ENCODE data around the gene MPST. TPM values are rescaled to one million over a fixed set of nuclear protein-coding genes. Genes with fewer than 3 reads are reported as not detected.
A peak's percentile ranks its signal among the peaks of the same experiment; 100 is the strongest.

The MPST gene
- total RNA-seq, 1 donor from 2014 or later, result 113 TPM

DNA sequence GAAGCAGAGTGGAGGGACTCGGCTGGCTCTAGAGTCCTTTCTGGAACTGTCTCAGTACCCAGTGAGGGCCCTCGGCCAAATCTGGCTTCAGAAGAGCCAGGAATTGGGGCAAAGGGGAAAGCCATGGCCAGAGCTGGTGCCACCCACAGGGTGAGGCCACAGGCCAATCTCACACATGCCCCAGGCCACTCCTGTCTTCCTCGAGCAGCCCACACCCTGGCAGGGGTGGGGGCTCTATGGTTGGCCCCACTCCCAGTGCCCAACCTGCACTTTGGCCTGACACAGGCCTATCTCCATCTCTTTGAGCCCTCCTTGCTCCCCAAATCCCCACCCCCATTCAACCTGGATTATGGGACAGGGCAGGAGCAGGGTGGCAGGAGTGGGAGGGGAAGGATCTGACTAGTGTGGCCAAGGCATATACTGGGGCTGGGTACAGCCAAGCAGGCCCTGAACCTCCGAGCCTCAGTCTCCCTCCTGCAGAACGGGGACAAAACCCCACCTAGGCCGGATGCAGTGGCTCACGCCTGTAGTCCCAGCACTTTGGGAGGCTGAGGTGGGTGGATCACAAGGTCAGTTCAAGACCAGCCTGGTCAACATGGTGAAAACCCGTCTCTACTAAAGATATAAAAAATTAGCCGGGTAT lies 7.2 kb upstream of the MPST start:
- DNase-seq (ENCODE audit: low spot score in 2 of 2), result no peak
- Histone ChIP-seq H3K4me1 (peaks cover 0 to 8% of the 10 kb centered on the region in 2 donors), H3K4me3 (no peak overlapping the region), H3K36me3 (no peaks in the 10 kb centered on the region), H3K9me3 (no peaks in the 10 kb centered on the region), H3K27me3 (no peaks in the 10 kb centered on the region), H3K27ac (no peak overlapping the region)
- intact Hi-C loops (cut with DNase I), result no loop called here
- TF ChIP-seq, protein P1, sequence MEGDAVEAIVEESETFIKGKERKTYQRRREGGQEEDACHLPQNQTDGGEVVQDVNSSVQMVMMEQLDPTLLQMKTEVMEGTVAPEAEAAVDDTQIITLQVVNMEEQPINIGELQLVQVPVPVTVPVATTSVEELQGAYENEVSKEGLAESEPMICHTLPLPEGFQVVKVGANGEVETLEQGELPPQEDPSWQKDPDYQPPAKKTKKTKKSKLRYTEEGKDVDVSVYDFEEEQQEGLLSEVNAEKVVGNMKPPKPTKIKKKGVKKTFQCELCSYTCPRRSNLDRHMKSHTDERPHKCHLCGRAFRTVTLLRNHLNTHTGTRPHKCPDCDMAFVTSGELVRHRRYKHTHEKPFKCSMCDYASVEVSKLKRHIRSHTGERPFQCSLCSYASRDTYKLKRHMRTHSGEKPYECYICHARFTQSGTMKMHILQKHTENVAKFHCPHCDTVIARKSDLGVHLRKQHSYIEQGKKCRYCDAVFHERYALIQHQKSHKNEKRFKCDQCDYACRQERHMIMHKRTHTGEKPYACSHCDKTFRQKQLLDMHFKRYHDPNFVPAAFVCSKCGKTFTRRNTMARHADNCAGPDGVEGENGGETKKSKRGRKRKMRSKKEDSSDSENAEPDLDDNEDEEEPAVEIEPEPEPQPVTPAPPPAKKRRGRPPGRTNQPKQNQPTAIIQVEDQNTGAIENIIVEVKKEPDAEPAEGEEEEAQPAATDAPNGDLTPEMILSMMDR (IDR thresholded peaks at IDR 0.05), result no peak

DNA sequence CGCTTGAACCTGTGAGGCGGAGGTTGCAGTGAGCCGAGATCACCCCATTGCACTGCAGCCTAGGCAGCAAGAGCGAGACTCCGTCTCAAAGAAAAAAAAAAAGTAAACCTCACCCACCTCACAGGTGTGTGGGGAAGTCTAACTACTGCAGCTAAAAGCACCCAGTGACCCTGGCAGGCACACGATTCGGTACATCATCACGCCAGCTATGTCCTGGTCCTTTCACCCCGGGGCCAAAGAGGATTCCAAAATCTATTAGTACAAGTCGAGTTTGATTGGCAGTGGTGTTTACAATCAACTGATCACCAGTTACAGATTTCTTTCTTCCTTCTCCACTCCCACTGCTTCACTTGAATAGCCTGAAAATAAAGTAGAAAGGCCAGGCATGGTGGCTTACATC lies 6.6 kb upstream of the MPST start:
- Histone ChIP-seq H3K4me3 (no peak overlapping the region), H3K9me3 (no peaks in the 10 kb centered on the region), H3K27me3 (no peaks in the 10 kb centered on the region), H3K27ac (no peak overlapping the region), H3K4me1 (peaks cover 4 to 13% of the 10 kb centered on the region in 2 donors), H3K36me3 (no peaks in the 10 kb centered on the region)
- intact Hi-C loops (cut with DNase I), result no loop called here
- TF ChIP-seq, protein P1 (IDR thresholded peaks at IDR 0.05), result no peak
- DNase-seq (ENCODE audit: low spot score in 2 of 2), result no peak

DNA sequence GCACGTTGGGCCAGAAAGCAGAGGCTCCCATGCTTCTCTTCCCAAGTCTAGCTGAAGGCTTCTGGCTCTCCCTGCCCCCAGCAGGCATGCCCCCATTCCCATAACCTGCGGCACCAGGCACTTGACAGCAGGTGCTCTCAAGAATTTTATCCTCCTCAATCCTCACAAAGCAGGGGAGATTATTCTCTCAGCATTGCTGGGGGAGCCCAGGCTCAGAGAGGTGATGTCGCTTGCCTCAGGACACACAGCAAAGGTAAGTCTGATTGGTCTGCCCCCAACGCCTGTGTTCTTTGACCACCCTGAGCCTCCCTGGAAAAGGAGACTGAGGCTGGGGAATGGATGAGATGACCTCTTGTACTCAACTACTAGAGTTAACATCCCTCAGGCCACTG lies 5.1 kb upstream of the MPST start:
- no peak for DNase-seq (ENCODE audit: low spot score in 2 of 2)
- TF ChIP-seq, protein P1 (IDR thresholded peaks at IDR 0.05), result no peak
- Histone ChIP-seq H3K4me1 (peaks cover 4 to 20% of the 10 kb centered on the region in 2 donors), H3K27me3 (no peaks in the 10 kb centered on the region), H3K9me3 (no peaks in the 10 kb centered on the region), H3K36me3 (no peaks in the 10 kb centered on the region), H3K4me3 (no peak overlapping the region), H3K27ac (no peak overlapping the region)
- intact Hi-C loops (cut with DNase I), result no loop called here

DNA sequence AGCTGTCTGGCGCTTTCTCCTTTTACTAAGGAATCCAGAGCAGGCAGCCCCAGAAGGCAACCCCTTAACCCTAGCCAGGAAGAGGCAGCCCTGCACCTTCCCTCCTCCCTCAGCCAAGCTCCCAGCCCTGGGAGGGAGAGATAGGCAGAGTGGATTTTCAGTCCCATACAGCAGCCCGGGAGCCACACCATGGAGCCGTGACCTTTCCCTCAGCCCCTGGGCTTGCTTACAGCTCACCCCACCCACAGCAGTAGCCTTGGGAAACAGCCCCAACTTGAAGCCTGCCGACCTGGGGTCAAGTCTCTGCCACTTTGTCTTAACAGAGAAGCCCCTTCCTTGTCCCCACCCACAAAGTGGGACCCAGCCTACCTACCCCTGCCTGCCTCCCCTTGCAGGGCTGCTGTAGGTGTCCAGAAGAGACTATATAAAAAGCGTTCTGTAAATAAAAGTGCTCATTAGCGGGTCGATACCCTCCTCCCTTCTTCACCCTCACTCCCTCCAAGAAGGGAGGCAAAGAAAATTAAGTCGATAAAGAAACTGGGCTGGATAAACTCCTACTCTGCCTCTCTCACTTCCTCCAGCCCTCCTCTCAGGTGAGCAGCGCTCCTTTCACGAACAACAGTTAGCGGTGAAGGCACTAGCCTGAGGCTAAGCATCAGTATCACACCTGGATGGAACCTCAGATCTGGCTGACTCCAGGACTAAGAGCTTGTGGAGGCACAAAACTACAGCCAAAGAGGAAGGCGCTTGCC lies 4.5 kb upstream of the MPST start:
- Histone ChIP-seq H3K27ac (no peak overlapping the region), H3K4me1 (peaks cover 4 to 20% of the 10 kb centered on the region in 2 donors), H3K4me3 (no peak overlapping the region), H3K27me3 (no peaks in the 10 kb centered on the region), H3K9me3 (no peaks in the 10 kb centered on the region), H3K36me3 (no peaks in the 10 kb centered on the region)
- peak in 1 of 2 donors; percentile 44 for DNase-seq (ENCODE audit: low spot score in 2 of 2)
- TF ChIP-seq, protein P1 (IDR thresholded peaks at IDR 0.05), result no peak
- intact Hi-C loops (cut with DNase I), result no loop called here

DNA sequence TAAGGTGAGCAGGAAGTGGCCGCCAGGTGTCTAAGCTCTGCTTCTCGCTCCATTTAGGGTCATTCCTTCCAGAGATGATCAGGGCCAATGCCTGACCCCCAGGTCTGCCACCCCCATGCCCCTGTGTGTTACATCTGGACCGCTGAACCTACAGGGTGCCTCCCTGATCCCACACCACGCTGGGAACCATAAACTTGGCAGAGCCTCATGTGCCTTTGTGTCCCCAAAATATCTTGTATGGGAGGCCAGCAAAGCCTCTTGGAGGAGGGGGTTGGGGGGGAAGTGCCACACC lies 4.0 kb upstream of the MPST start:
- Histone ChIP-seq H3K4me1 (peaks cover 7 to 21% of the 10 kb centered on the region in 2 donors), H3K27me3 (no peaks in the 10 kb centered on the region), H3K36me3 (no peaks in the 10 kb centered on the region), H3K9me3 (no peaks in the 10 kb centered on the region), H3K4me3 (no peak overlapping the region), H3K27ac (no peak overlapping the region)
- TF ChIP-seq, protein P1 (IDR thresholded peaks at IDR 0.05), result no peak
- DNase-seq (ENCODE audit: low spot score in 2 of 2), result peak in 1 of 2 donors; percentile 53
- intact Hi-C loops (cut with DNase I), result no loop called here

Measured in ascending aorta (tissue), 2 donors.